ENCODE data around the gene FHOD1.

DNA sequence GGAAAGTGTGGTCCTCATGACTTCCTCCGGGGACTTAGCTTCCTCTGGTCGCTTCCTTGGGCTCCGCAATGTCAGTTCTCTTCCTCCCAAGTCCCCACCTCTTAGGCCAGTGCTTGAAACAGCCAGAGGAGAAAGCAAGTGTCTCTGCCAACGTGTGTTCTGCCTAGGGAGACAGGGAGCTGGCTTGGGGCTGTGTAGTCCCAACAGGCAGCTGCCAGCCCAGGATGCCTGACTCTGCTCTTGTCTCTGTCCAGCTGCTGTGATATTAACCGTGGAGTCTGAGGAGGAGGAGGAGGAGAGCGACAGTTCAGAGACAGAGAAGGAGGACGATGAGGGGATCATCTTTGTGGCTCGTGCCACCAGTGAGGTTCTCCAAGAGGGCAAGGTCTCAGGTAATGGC is 18.6 kb upstream of the FHOD1 start:
- TF ChIP-seq EZH2 (IDR thresholded peaks at IDR 0.05; ENCODE audit: low read length, missing control alignments), result no peak
- TF ChIP-seq, protein P1, sequence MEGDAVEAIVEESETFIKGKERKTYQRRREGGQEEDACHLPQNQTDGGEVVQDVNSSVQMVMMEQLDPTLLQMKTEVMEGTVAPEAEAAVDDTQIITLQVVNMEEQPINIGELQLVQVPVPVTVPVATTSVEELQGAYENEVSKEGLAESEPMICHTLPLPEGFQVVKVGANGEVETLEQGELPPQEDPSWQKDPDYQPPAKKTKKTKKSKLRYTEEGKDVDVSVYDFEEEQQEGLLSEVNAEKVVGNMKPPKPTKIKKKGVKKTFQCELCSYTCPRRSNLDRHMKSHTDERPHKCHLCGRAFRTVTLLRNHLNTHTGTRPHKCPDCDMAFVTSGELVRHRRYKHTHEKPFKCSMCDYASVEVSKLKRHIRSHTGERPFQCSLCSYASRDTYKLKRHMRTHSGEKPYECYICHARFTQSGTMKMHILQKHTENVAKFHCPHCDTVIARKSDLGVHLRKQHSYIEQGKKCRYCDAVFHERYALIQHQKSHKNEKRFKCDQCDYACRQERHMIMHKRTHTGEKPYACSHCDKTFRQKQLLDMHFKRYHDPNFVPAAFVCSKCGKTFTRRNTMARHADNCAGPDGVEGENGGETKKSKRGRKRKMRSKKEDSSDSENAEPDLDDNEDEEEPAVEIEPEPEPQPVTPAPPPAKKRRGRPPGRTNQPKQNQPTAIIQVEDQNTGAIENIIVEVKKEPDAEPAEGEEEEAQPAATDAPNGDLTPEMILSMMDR (conservative IDR thresholded peaks at IDR 0.05 in 1 of 2, IDR thresholded peaks at IDR 0.05 in 1 of 2; ENCODE audit: low read depth in 1 of 2, low read length in 2 of 2), result no peak
